Heart left ventricle (tissue), 16 donors: ENCODE data around the gene MRAP. TPM values are rescaled to one million over a fixed set of nuclear protein-coding genes. Genes with fewer than 3 reads are reported as not detected.

ENCODE experiments used
- ATAC-seq, 4 donors: fragments of 200-7000 bp; cut with Tn5 transposase; one replicate each; pipeline ENCODE4 v1.9.1; 2020 to 2022; ENCODE audit warnings: moderate library complexity in 4 of 4, mild to moderate bottlenecking in 3 of 4, moderate number of reproducible peaks in 1 of 4
- DNase-seq, 5 donors: peaks; one replicate each; pipeline ENCODE4 v3.0.0-alpha.2; 2020
- H3K27ac ChIP-seq, 12 donors: fragments of 200-600 bp; sonication (generic) in 4 of 12; one replicate each; pipeline versions ENCODE4 v1.5.0 to v1.8.0; 2016 to 2022; ENCODE audit warnings: mild to moderate bottlenecking in 2 of 12
- H3K27me3 ChIP-seq, 9 donors: fragments of 200-600 bp; sonication (generic) in 2 of 9; one replicate each; pipeline versions ENCODE4 v1.5.1 to v1.8.0; 2016 to 2022; ENCODE audit warnings: mild to moderate bottlenecking in 3 of 9
- H3K36me3 ChIP-seq, 9 donors: fragments of 200-600 bp; sonication (generic) in 2 of 9; one replicate each; pipeline versions ENCODE4 v1.5.0 to v1.8.0; 2018 to 2022; ENCODE audit warnings: mild to moderate bottlenecking in 2 of 9
- H3K4me1 ChIP-seq, 12 donors: fragments of 200-600 bp; sonication (generic) in 4 of 12; one replicate each; pipeline versions ENCODE4 v1.5.0 to v1.8.0; 2016 to 2022; ENCODE audit warnings: mild to moderate bottlenecking in 3 of 12
- H3K4me3 ChIP-seq, 12 donors: fragments of 200-600 bp; sonication (generic) in 4 of 12; one replicate each; pipeline versions ENCODE4 v1.5.0 to v1.8.0; 2017 to 2022; ENCODE audit warnings: mild to moderate bottlenecking in 9 of 12, moderate library complexity in 4 of 12
- H3K9me3 ChIP-seq, 12 donors: fragments of 200-600 bp; sonication (generic) in 4 of 12; one replicate each; pipeline versions ENCODE4 v1.5.0 to v1.8.0; 2016 to 2022; ENCODE audit warnings: mild to moderate bottlenecking in 1 of 12
- POLR2A ChIP-seq, 2 donors: fragments of 450-650 bp; IDR thresholded peaks; one replicate each; pipeline ENCODE4 v1.6.1; 2017; ENCODE audit warnings: antibody characterized with exemption in 2 of 2, mild to moderate bottlenecking in 2 of 2, moderate library complexity in 2 of 2
- WGBS, 4 donors: extraction: QIAGEN DNeasy Blood & Tissue Kit in 2 of 4; methylation state at CpG; one replicate each; pipeline versions ENCODE4 v1.1.5 to v1.1.7; 2013 to 2018; 5-methylcytosine and 5-hydroxymethylcytosine counted together
- intact Hi-C, 10 donors: fragments of 100-400 bp; cut with DNase I; formaldehyde crosslinking; loops; one replicate each; pipeline versions ENCODE4 v1.11.1 to v1.14.2; 2022
- polyA plus RNA-seq, 2 donors: library from polyadenylated mRNA; stranded (reverse); fragments of 200-250 nt; gene quantifications; one replicate each; pipeline ENCODE4 v1.2.3, GENCODE V29; 2013
- total RNA-seq, 9 donors: library from RNA; depleted of rRNA in 2 of 9; stranded (reverse); fragments of >200 nt in 2 of 9; fragmentation: NEBNext Ultra II Directional in 3 of 9; extraction: Animal tissue kit (Norgen Biotek cat#: 25700) in 3 of 9; gene quantifications; one replicate each; pipeline versions ENCODE4 v1.1.0 to v1.2.4, GENCODE V29; 2016 to 2023
- TF ChIP-seq, protein P1 (sequence below), 12 donors: fragments of 200-600 bp; sonication (generic) in 4 of 12; IDR thresholded peaks; one replicate each; pipeline versions ENCODE4 v1.5.0 to v1.8.0; 2018 to 2022; ENCODE audit warnings: antibody characterized with exemption in 12 of 12, mild to moderate bottlenecking in 5 of 12
- donor health status: ischemic (EF 13 %, LVEDD 7.1; RV severe dilation, severe dysfunction).
- donor health status: healthy with polysubstance abuse.
- donor health status: DM: no; HTN: yes; CAD: no.
- donor health status: DM: no; HTN: no; CAD: no.
- donor health status: ischemic (EF 25% LVEDD 6.9; RV normal size, moderate dysfunction).
- donor health status: ischemic (EF 25% LVEDD 5.7; RV mildly dilated, moderate dysfunction).
- donor health status: healthy.
- donor health status: DM: yes; HTN: yes; CAD: no.
- donor health status: ischemic (EF 35%, LVEDD 5.7; RV mildly dilated, moderate dysfunction).
- donor health status: nonischemic (EF 11% LVEDD 7.7; RV severe dilation, severe dysfunction).
- donor health status: DM: yes; HTN: yes; CAD: no.
- donor health status: PGD.
- donor health status: ischemic (EF 29% LVEDD 5.4; RV normal size, mild dysfunction).
- donor health status: nonischemic (EF 23%, LVEDD 6.1; RV moderate dilation, normal function).

MRAP gene
- total and polyA plus RNA-seq, 11 donors = 0.57 to 6.5 (median 1.5) TPM; not detected in 5

DNA sequence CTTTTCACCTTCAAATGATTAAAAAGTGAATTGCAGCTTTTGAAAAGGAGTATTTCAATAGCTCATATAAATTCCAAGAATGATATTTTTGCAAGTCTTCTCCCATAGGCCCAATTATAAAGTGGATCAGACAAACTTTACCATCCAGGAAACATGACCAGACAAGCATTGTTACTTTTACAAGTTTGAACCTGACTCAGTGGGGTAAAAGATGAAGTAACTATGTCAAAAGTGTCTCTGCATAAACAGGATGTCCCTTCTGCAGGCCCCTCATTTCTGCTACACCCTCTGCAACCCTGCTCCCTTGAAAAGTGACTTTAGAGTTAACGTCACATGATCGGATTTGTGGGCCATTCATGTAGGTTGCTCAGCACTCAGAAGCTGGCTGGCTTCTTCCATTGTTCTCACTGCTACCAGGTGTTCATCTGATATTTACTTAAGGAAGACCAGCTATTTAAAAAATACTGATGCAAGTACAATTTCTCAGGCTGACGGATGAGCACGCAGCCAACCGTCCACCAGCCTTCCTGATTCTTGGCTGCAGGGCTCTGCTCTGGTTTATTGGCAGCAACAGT, 61.8 kb downstream of the MRAP start:
- peaks cover 2 to 98% (median 86%) of the 10 kb centered on the region in 9 donors for H3K36me3 ChIP-seq
- H3K4me3 ChIP-seq = no peak overlapping the region
- peaks cover 0 to 35% (median 14%) of the 10 kb centered on the region in 12 donors for H3K4me1 ChIP-seq
- H3K27ac ChIP-seq = no peak overlapping the region
- 60 to 80% (median 78%) methylated on average over 5 of the region's 5 CpGs for WGBS, 4 donors
- intact Hi-C loops = no loop called here
- no peaks in the 10 kb centered on the region for H3K9me3 ChIP-seq
- TF ChIP-seq, protein P1, sequence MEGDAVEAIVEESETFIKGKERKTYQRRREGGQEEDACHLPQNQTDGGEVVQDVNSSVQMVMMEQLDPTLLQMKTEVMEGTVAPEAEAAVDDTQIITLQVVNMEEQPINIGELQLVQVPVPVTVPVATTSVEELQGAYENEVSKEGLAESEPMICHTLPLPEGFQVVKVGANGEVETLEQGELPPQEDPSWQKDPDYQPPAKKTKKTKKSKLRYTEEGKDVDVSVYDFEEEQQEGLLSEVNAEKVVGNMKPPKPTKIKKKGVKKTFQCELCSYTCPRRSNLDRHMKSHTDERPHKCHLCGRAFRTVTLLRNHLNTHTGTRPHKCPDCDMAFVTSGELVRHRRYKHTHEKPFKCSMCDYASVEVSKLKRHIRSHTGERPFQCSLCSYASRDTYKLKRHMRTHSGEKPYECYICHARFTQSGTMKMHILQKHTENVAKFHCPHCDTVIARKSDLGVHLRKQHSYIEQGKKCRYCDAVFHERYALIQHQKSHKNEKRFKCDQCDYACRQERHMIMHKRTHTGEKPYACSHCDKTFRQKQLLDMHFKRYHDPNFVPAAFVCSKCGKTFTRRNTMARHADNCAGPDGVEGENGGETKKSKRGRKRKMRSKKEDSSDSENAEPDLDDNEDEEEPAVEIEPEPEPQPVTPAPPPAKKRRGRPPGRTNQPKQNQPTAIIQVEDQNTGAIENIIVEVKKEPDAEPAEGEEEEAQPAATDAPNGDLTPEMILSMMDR (IDR thresholded peaks at IDR 0.05) = no peak
- TF ChIP-seq POLR2A (IDR thresholded peaks at IDR 0.05) = no peak
- no peak for ATAC-seq
- DNase-seq = no peak
- H3K27me3 ChIP-seq = no peaks in the 10 kb centered on the region

Other genes with a start within 250 kb of the MRAP start
- 1 to 10 TPM; 1.4 to 4.1 (median 2.9) TPM for gene MIS18A, start 19.8 kb upstream of the MRAP start, total RNA-seq
- 1 to 10 TPM; 2.3 to 2.7 TPM for gene MIS18A, start 19.8 kb upstream of the MRAP start, polyA plus RNA-seq
- 10 to 100 TPM in 6 of 9 donors, 1 to 10 TPM in 3; 6.7 to 26.0 (median 11.5) TPM for gene URB1, start 94.2 kb downstream of the MRAP start, total RNA-seq
- 10 to 100 TPM in 1 of 2 donors, 1 to 10 TPM in 1; 4.6 to 10.3 TPM for gene URB1, start 94.2 kb downstream of the MRAP start, polyA plus RNA-seq
- 10 to 100 TPM; 10.1 to 44.4 (median 19.7) TPM for gene EVA1C, start 113.9 kb downstream of the MRAP start, total RNA-seq
- 10 to 100 TPM; 17.3 to 22.8 TPM for gene EVA1C, start 113.9 kb downstream of the MRAP start, polyA plus RNA-seq